GM18951 (cell line): Measurements from ENCODE around the gene SMARCD1.
A peak's percentile ranks its signal among the peaks of the same experiment; 100 is the strongest.

ENCODE experiments used
- POLR2A ChIP-seq: IDR thresholded peaks from 4 replicates; pipeline ENCODE4 v1.6.1; 2011; ENCODE audit warnings: mild to moderate bottlenecking; ENCODE audit not compliant: insufficient read length, insufficient read depth; ENCODE audit errors: extremely low read depth
- in situ Hi-C: fragments of 300-500 bp; cut with MboI; formaldehyde crosslinking; loops from one replicate; pipeline ENCODE4 v1.12.0; 2022; ENCODE audit warnings: low sequenced_read_pairs, mixed read lengths, inconsistent platforms; ENCODE audit not compliant: unreplicated experiment

The SMARCD1 gene

DNA sequence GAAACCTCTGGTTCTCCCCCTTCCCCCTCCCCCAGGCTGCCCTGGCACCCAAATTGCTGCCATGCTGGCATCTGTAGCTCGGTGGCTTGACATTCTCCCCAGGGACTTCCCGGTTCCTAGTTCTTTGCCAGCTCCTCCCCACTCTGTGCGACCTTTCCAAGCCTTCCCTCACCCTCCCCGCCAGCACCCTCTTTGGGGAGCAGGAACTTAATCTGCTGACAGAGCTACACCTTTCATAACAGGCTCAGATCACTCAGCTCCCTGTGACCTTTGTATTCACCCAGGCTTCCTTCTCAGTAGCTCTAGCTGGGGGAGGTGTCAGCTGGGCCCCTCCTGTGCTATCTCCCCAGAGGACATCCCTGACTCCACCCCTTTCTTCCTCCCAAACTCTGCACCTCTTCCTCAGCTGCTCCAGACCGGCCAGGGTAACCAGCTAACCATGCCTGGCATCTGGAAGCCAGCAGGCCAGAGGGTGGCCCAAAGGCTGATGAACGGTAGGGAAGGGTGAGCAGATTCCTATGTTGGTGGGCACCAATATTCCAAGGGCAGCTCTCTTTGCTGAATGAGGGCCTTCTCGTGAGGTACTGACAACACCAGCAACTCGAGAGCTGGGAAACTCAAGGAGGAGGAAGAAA, 25.1 kb downstream of the SMARCD1 start:
- peak; percentile 28 for TF ChIP-seq POLR2A
- in situ Hi-C loops, result no loop called here

DNA sequence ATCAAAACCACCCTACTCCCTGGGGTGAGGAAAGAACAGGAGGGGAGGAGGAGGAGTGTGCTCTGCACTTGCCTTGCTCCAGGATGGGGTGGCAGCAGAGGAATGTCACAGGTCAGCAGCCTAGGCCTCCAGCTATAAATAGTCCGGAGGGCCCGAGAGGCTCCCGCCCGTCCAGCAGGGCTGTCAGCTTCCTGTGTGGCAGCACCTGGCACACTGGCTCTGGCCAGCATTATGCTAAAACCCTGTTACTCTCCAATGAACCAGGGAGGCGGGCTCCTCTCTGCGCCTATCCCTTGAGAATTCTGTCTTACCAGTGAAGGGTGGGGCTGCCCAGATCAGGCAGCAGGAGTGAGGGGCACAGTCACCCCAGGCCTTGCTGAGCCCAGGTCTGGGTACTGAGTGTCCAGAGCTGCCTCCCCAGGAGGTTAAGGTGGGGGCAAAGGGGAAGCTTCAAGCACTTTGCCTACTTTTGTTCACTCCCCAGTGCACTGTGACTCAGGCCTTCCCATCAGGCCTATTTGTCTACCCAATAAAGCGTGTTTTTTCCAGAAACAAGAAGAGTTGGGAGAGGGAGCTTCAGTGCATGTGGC, 25.7 kb downstream of the SMARCD1 start:
- no peak for TF ChIP-seq POLR2A
- in situ Hi-C loops, result no loop called here

DNA sequence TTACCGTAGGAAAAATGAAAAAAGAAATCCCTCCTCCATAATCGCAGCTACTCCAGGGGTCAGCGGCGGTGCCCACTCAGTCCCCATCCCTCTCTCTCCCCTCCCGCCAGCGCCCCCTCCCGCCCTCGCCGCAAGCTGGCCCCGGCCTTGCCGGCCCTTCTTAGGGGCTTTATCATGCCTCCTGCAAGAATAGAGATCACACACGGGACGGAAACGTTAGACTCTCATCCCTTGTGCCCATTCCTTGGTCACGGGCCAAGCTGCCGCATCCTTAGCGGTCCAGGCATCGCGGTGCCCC, 26.2 kb downstream of the SMARCD1 start:
- no peak for TF ChIP-seq POLR2A

DNA sequence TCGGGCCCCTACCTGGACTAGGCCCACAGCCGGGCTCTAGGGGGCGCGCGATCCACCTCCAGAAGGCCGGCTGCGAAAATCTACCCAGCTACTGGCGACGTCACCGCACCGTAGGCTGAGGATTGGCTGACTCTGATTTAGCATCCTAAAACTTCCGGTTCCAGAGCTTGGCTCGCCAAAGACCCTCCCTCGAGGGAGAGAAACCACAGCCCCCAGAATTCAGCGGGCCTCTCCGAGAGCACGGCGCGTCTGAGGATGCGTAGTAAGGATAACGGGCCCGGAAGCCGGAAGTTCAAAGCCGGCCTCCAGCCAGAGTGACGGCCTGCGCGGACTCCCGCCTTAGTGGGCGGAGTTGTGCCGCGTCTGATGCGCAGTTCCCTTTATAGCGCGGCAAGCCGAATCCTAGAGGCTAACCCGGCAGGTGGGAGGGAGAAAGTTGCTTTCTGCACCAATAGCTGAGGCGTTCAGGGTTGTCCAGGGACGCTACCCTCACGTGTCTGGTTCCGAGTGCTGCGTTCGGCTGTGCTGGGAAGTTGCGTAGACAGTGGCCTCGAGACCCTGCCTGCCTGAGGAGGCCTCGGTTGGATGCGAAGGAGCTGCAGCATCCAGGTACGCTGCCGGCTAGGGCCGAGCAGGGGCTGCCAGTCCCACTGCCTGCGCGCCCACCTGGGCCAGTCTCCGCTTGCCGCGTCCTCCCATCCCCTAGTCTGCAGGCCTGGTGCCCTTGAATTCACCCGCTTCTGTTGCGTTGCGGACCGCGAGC, 26.7 kb downstream of the SMARCD1 start, which contains the start of gene COX14:
TSS of gene COX14 (plus strand) at position 544 of the 763 bp plus-strand sequence. CDS start 7,808 bp downstream, outside the sequence.
- in situ Hi-C loops, result no loop called here
- TF ChIP-seq POLR2A, result peak; percentile 90

More for the DNA sequence above, 26.2 kb downstream of the SMARCD1 start:
- in situ Hi-C loops, result no loop called here

DNA sequence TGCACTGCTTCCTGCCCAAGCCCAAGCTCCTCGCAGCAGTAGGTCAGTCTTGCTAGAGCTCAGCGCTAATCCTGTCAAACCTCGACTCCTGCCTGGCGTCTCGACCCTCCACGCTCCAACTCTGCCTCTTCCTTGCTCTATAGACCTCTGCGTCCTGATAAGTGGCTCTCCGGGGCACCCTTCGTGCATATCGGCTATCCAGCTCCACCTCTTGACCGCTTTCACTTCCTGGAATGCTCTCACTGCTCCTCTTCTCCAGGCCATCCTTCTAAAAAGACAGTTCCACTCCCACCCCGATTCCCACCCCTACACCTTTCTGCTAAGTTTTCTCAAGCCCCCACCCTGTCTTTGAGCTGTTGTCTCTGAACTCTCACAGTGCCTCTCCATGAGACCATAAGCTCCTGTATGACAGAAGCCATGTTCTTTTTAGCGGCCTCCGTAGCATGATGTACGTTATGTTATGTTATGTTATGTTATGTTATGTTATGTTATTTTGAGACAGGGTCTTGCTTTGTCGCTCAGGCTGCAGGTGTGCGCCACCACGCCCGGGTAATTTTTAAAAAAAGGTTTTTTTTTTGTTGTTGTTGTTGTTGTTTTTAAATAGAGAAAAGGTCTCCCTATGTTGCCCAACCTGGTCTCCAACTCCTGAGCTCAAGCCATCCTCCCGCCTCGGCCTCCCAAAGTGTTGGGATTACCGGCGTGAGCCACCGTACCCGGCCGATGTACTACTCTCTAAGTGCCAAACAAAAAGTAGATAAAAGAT, 27.5 kb downstream of the SMARCD1 start:
- TF ChIP-seq POLR2A, result no peak
- in situ Hi-C loops, result no loop called here

DNA sequence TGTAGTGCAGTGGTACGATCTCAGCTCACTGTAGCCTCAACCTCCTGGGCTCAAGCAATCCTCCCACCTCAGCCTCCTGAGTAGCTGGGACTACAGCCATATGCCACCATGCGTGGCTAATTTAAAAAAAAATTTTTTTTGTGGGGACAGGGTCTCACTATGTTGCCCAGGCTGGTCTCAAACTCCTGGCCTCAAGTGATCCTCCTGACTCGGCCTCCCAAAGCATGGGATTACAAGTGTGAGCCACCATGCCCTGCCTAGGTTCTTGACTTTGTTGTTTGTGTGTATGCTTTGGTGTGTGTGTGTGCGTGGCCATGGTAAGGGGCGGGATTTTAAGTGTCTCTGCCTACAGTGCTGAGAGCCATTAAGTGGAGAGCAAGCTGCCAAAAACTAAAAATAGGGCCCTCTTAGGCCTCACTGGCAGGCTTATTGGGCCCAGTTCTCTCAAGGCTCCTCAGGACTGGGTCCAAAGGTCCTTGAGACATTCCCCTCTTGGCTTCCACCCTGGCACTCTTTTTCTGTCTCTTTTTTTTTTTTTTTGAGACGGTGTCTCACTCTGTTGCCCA, 32.0 kb downstream of the SMARCD1 start:
- in situ Hi-C loops, result no loop called here
- TF ChIP-seq POLR2A, result no peak

DNA sequence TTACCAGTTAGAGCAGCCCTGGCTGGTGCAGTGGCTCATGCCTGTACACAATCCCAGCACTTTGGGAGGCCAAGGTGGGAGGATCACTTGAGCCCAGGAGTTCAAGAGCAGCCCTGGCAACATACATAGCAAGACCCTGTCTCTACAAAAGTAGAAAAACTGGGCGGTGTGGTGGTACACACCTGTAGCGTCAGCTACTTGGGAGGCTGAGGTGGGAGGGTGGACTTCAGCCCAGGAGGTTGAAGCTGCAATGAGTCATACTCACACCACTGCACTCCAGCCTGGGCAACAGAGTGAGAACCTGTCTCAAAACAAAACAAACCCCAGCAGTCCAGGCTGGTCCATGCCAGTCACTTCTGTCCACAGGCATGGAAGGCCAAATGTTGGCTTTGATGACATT, 34.2 kb downstream of the SMARCD1 start:
- TF ChIP-seq POLR2A, result no peak
- in situ Hi-C loops, result no loop called here

DNA sequence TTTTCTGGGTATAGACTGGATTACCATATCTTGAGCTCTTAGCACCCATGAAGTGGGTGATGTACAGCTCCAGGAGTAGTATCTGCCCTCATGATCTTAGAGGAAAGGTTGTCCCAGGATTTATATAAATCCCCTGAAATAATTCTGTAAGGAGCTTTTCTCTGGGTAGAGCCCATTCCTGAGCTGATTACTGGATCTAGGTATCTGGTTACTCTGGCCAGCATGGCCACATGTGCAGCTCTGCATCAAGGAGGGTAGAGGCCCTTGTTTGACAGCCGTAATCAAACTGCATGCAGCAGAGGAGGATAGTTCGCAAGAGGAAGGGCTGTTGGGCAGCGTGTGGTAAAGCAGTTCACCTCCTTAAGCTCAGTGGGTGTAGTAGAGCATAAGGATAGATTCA, 35.4 kb downstream of the SMARCD1 start:
- in situ Hi-C loops, result no loop called here
- TF ChIP-seq POLR2A, result no peak

DNA sequence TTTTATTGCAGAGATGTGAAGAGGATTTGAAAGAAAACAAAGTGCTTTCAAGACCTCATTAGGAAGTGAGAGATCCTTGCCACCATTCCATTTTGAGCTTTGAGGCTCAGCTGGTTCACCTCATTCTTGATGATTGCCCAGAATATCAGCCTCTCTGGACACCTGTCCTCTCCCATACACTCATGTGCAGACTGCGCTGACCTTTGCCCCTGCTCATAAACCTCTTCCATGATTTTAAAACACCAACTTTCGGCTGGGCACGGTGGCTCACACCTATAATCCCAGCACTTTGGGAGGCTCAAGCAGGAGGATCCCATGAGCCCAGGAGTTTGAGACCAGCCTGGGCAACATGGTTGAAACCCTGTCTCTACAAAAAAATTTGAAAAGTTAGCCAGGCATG, 35.8 kb downstream of the SMARCD1 start:
- no peak for TF ChIP-seq POLR2A
- in situ Hi-C loops, result no loop called here

DNA sequence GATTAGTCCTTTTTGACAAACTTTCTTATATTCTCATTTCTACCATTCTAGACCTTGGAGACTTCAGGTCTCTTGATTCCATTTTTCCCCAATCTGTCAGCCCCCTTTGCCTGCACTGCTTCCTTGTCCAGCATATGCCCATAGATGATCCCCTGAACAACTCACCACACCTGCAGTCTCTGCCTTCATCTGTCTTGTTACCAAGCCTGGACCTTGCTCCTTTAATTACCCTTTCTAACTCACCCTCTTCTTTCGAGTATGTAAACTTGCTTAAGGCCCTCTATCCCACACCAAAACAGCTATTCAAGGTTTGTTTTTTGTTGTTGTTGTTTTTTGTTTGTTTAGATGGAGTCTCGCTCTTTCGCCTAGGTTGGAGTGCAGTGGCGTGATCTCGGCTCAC, 36.5 kb downstream of the SMARCD1 start:
- in situ Hi-C loops, result no loop called here

DNA sequence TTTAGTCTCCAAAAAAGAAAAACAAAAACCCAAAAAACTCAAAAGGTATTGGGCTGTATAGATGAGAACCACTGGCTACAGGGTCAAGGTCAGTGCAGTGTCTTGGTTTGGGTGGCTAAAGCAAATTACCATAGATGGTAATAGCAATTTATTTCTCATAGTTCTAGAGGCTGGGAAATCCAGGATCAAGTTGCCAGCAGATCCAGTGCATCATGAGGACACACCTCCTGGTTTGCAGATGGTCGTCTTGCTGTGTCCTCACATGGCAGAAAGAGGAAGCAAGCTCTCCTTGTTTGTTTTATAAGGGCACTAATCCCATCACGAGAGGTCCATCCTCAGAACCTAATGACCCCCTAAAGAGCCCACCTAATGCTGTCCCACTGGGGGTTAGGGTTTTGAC, 38.1 kb downstream of the SMARCD1 start:
- no peak for TF ChIP-seq POLR2A
- in situ Hi-C loops, result no loop called here

More for the DNA sequence above, 36.5 kb downstream of the SMARCD1 start:
- TF ChIP-seq POLR2A, result no peak

DNA sequence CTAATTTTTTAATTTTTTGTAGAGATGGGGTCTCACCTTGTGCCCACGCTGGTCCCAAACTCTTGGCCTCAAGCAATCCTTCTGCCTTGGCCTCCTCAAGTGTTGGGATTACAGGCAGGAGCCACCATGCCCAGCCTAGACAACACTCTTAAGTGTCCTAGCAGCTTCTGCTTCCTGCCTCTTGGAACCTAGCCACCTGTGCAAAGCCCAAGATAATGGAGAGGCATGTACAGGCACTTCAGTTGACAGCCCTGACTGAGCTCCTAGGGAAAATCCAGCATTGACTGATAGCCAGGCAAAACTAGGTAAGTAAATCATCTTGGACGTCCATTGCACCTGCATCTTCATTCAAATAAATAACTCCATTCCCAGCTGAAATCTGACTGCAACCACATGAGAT, 42.4 kb downstream of the SMARCD1 start:
- TF ChIP-seq POLR2A, result no peak
- in situ Hi-C loops, result no loop called here

DNA sequence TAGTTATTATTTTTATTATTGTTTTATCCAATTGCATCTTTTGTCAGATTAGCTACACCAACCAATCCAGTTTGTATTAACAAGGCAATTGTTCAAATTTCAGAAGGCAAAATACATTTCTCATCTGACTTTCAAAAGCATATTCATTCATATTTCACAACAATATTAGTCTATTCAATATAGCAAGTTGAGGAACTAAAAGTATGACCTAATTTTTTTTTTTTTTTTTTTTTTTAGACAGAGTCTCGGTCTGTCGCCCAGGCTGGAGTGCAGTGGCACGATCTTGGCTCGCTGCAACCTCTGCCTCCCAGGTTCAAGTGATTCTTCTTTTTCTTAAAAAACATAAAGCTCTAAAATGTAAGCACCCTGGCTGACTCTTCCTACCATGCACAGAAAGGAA, 44.1 kb downstream of the SMARCD1 start:
- in situ Hi-C loops, result no loop called here
- no peak for TF ChIP-seq POLR2A

DNA sequence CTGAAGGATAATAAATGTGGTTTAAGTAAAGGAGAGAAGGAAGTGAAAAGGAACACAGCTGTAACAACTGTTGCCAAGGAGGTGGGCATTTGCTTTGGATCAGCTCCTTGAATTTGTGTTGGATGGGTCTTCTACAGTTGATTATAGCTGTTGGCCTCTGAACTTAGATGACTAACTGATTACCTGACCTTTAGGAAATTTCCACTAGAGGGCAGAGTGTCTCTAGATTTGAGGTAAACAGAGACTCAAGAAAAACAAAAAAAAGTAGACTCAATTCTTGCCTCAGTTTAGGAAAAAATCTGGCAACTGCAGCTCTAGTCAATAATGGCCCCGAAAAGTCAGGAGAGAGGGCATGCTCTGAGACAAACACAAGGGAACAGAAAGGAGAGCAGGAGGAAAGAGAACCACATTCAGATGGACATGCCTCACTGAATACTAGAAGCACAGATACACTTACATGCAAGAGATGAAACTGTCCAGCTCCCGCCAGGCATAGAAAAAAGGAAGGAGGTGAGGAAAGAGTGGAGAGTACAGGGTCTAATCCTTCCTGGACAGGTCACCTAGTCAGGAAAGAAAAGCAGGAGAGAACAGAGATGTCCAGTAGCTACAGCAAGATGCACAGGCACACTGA, 47.5 kb downstream of the SMARCD1 start:
- in situ Hi-C loops, result no loop called here
- TF ChIP-seq POLR2A, result no peak
